Fibroblast of peridontal ligament (primary cell): ENCODE results near the gene ZNF334.
A peak's percentile ranks its signal among the peaks of the same experiment; 100 is the strongest.

ENCODE experiments used
- DNase-seq: peaks from one replicate; pipeline ENCODE4 v3.0.0-alpha.2; 2010; ENCODE audit errors: extremely low read depth

The ZNF334 gene

GRCh38 chr20:46545827-46546138 is 32.4 kb upstream of the ZNF334 start:
- no peak for DNase-seq

GRCh38 chr20:46545077-46545826 is 31.9 kb upstream of the ZNF334 start:
- DNase-seq = no peak

- peak; percentile 38 for DNase-seq
Observed at GRCh38 chr20:46544576-46544975, 31.2 kb upstream of the ZNF334 start.

- DNase-seq = no peak
Observed at GRCh38 chr20:46543959-46544358, 30.6 kb upstream of the ZNF334 start.

- no peak for DNase-seq
Observed at GRCh38 chr20:46543033-46543432, 29.7 kb upstream of the ZNF334 start.

- no peak for DNase-seq
Observed at GRCh38 chr20:46541229-46541935, 28.0 kb upstream of the ZNF334 start.

- no peak for DNase-seq
Observed at GRCh38 chr20:46539113-46539512, 25.8 kb upstream of the ZNF334 start.

GRCh38 chr20:46530640-46531039 is 17.3 kb upstream of the ZNF334 start:
- no peak for DNase-seq

- peak; percentile 28 for DNase-seq
Observed at GRCh38 chr20:46523696-46524328, 10.5 kb upstream of the ZNF334 start.

- DNase-seq = no peak
Observed at GRCh38 chr20:46523108-46523507, 9.7 kb upstream of the ZNF334 start.

- DNase-seq = peak; percentile 63
Observed at GRCh38 chr20:46520976-46521579, 7.7 kb upstream of the ZNF334 start.

GRCh38 chr20:46520540-46520939 is 7.2 kb upstream of the ZNF334 start:
- no peak for DNase-seq

- DNase-seq = no peak
Observed at GRCh38 chr20:46519471-46520068, 6.2 kb upstream of the ZNF334 start.

- no peak for DNase-seq
Observed at GRCh38 chr20:46509523-46509922, 3.8 kb downstream of the ZNF334 start.

- no peak for DNase-seq
Observed at GRCh38 chr20:46507760-46508407, 5.5 kb downstream of the ZNF334 start.

GRCh38 chr20:46505506-46505905 is 7.9 kb downstream of the ZNF334 start:
- DNase-seq = no peak

GRCh38 chr20:46501961-46502360 is 11.4 kb downstream of the ZNF334 start:
- DNase-seq = no peak

GRCh38 chr20:46501337-46501942 is 11.9 kb downstream of the ZNF334 start:
- no peak for DNase-seq

GRCh38 chr20:46494077-46494476 is 19.3 kb downstream of the ZNF334 start:
- DNase-seq = no peak

- no peak for DNase-seq
Observed at GRCh38 chr20:46491354-46491753, 22.0 kb downstream of the ZNF334 start.

GRCh38 chr20:46488451-46488850 is 24.9 kb downstream of the ZNF334 start:
- DNase-seq = no peak
